HCT116 (cell line): ENCODE data around the gene HSP90AB1. TPM values are rescaled to one million over a fixed set of nuclear protein-coding genes. Genes with fewer than 3 reads are reported as not detected.

Experiments
- ATAC-seq: fragments of 200-7000 bp; cut with Tn5 transposase; 2 replicates; pipeline ENCODE4 v1.9.1; 2020; ENCODE audit warnings: mild to moderate bottlenecking, moderate library complexity
- BruUV-seq: library from RNA; stranded (reverse); fragments of 400-500 nt; replicated peaks from 2 replicates; lab custom pipeline; 2021; lab: Mats Ljungman, UMichigan
- CTCF ChIA-PET: fragments of 300-600 bp; sonication (Branson Sonifier 250); formaldehyde crosslinking; loops from one replicate; lab custom pipeline; 2021; ENCODE audit warnings: antibody characterized with exemption; lab: Charles Lee
- POLR2A ChIA-PET: fragments of 300-600, 350-600 bp; sonication (Branson Sonifier 250); formaldehyde crosslinking; loops from one replicate; lab custom pipeline; 2021; ENCODE audit warnings: antibody characterized with exemption; lab: Charles Lee
- RAD21 ChIA-PET, 2 experiments: fragments of 300-600 bp; sonication (Branson Sonifier 250); formaldehyde crosslinking; loops; one replicate each; lab custom pipeline; 2023; ENCODE audit warnings: low total read pairs in 2 of 2; ENCODE audit not compliant: uncharacterized antibody in 2 of 2, unreplicated experiment in 2 of 2, low non-redundant PET in 1 of 2; lab: Charles Lee
- DNase-seq: peaks from one replicate; pipeline ENCODE4 v3.0.0-alpha.2; 2010; ENCODE audit warnings: low read depth, low spot score
- H2AFZ ChIP-seq: fragments of 200-600 bp; shearing (Covaris generic), sonication (generic); 2 replicates; pipeline ENCODE4 v1.6.1; 2017; ENCODE audit warnings: low read depth, mixed run types, mixed read lengths, antibody characterized with exemption, low read length; ENCODE audit not compliant: poor library complexity, severe bottlenecking
- H3K27ac ChIP-seq: 2 replicates; pipeline ENCODE4 v1.5.1; 2012; ENCODE audit warnings: low read depth, low read length
- H3K27me3 ChIP-seq: fragments of 200-600 bp; sonication (generic); 2 replicates; pipeline ENCODE4 v1.6.1; 2016; ENCODE audit warnings: mixed run types, low read length, mixed read lengths; ENCODE audit not compliant: insufficient read depth
- H3K36me3 ChIP-seq, 2 experiments: fragments of 200-500 bp in 1 of 2; fragments of 200-600 bp in 1 of 2; sonication (Bioruptor generic) in 1 of 2; sonication (generic) in 1 of 2; 2 replicates each; pipeline versions ENCODE4 v1.5.1 to v1.6.1; 2014 to 2016; ENCODE audit warnings: low read length in 2 of 2, inconsistent platforms in 1 of 2, mixed read lengths in 1 of 2, mixed run types in 1 of 2; ENCODE audit not compliant: insufficient read depth in 2 of 2, control insufficient read depth in 1 of 2
- H3K4me1 ChIP-seq, 2 experiments: fragments of 200-600 bp in 1 of 2; sonication (generic) in 1 of 2; 2 replicates each; pipeline versions ENCODE4 v1.5.1 to v1.6.1; 2012 to 2017; ENCODE audit warnings: low read length in 2 of 2, inconsistent platforms in 1 of 2, mild to moderate bottlenecking in 1 of 2, mixed read lengths in 1 of 2, mixed run types in 1 of 2, moderate library complexity in 1 of 2; ENCODE audit not compliant: insufficient read depth in 2 of 2, control insufficient read depth in 1 of 2
- H3K4me2 ChIP-seq: fragments of 200-600 bp; sonication (generic); 2 replicates; pipeline ENCODE4 v1.6.1; 2017; ENCODE audit warnings: mixed run types, low read length, mixed read lengths
- H3K4me3 ChIP-seq, 2 experiments: fragments of 200-600 bp in 1 of 2; sonication (generic) in 1 of 2; replicated peaks in 1 of 2; 2 replicates each; pipeline ENCODE4 v1.5.1; 2011 to 2016; ENCODE audit warnings: low read length in 2 of 2, control low read depth in 1 of 2, low read depth in 1 of 2, mild to moderate bottlenecking in 1 of 2, mixed read lengths in 1 of 2, mixed run types in 1 of 2
- H3K79me2 ChIP-seq: fragments of 200-600 bp; sonication (generic); 2 replicates; pipeline ENCODE4 v1.6.1; 2017; ENCODE audit warnings: mild to moderate bottlenecking, mixed run types, low read length, moderate library complexity, mixed read lengths; ENCODE audit not compliant: insufficient read depth
- H3K9ac ChIP-seq: fragments of 200-600 bp; sonication (generic); 2 replicates; pipeline ENCODE4 v1.6.1; 2016; ENCODE audit warnings: low read length, mixed read lengths
- H3K9me2 ChIP-seq: fragments of 200-600 bp; sonication (generic), shearing (Covaris generic); 2 replicates; pipeline ENCODE4 v1.6.1; 2017; ENCODE audit warnings: mixed run types, mild to moderate bottlenecking, moderate library complexity; ENCODE audit not compliant: insufficient read depth
- H3K9me3 ChIP-seq, 2 experiments: fragments of 200-500 bp in 1 of 2; fragments of 200-600 bp in 1 of 2; sonication (Bioruptor generic) in 1 of 2; sonication (generic) in 1 of 2; 2 replicates each; pipeline ENCODE4 v1.6.1; 2014 to 2017; ENCODE audit warnings: low read length in 2 of 2, mixed read lengths in 2 of 2, inconsistent platforms in 1 of 2, low read depth in 1 of 2, mild to moderate bottlenecking in 1 of 2, mixed run types in 1 of 2, moderate library complexity in 1 of 2; ENCODE audit not compliant: control insufficient read depth in 1 of 2, insufficient read depth in 1 of 2
- H4K20me1 ChIP-seq: fragments of 200-600 bp; sonication (generic), shearing (Covaris generic); 2 replicates; pipeline ENCODE4 v1.6.1; 2017; ENCODE audit warnings: mixed run types, mild to moderate bottlenecking, moderate library complexity; ENCODE audit not compliant: insufficient read depth
- CEBPB ChIP-seq: IDR thresholded peaks from 2 replicates; pipeline ENCODE4 v1.6.1; 2012; ENCODE audit warnings: low read depth
- EZH2 ChIP-seq: fragments of 200-600 bp; sonication (generic); IDR thresholded peaks from 2 replicates; pipeline ENCODE4 v1.6.1; 2017; ENCODE audit warnings: antibody characterized with exemption, mixed run types
- FOSL1 ChIP-seq: IDR thresholded peaks from 2 replicates; pipeline ENCODE4 v1.6.1; 2012; ENCODE audit warnings: low read depth
- JUND ChIP-seq: IDR thresholded peaks from 2 replicates; pipeline ENCODE4 v1.6.1; 2012
- POLR2AphosphoS5 ChIP-seq: IDR thresholded peaks from 2 replicates; pipeline ENCODE4 v1.6.1; 2011; ENCODE audit warnings: mild to moderate bottlenecking, low read depth, low read length, moderate library complexity
- REST ChIP-seq: IDR thresholded peaks from 2 replicates; pipeline ENCODE4 v1.6.1; 2012; ENCODE audit warnings: low read depth
- TCF7L2 ChIP-seq: IDR thresholded peaks from 2 replicates; pipeline ENCODE4 v1.7.0; 2011; ENCODE audit warnings: borderline replicate concordance, inconsistent platforms; ENCODE audit not compliant: insufficient read depth, insufficient read length; ENCODE audit errors: extremely low read depth
- ZFX ChIP-seq: fragments of 450-650 bp; IDR thresholded peaks from 2 replicates; pipeline ENCODE4 v1.6.1; 2017
- ZNF274 ChIP-seq: fragments of 200-500 bp; sonication (Bioruptor generic); IDR thresholded peaks from 2 replicates; pipeline ENCODE4 v1.6.1; 2014; ENCODE audit warnings: mild to moderate bottlenecking, low read depth, low read length, inconsistent platforms
- intact Hi-C: fragments of 100-400 bp; cut with micrococcal nuclease; formaldehyde crosslinking; loops from 2 replicates; pipeline ENCODE4 v1.10.0; 2022
- total RNA-seq: library from RNA; stranded (reverse); gene quantifications from one replicate; pipeline ENCODE4 v1.2.1, GENCODE V29; 2021; ENCODE audit not compliant: unreplicated experiment

HSP90AB1 gene
- total RNA-seq, 1 experiment from 2014 or later = 2,554 TPM

GRCh38 chr6:44256775-44257024 lies 9.8 kb downstream of the HSP90AB1 start:
- no peak for DNase-seq
- Histone ChIP-seq H3K4me2 (peak overlapping the region; percentile 99), H3K9ac (peak overlapping the region; percentile 93), H3K79me2 (peaks cover 27% of the 10 kb centered on the region), H3K9me3 (no peaks in the 10 kb centered on the region), H4K20me1 (peaks cover 26% of the 10 kb centered on the region; the same call in 1 of the 2 replicates), H3K27ac (peak overlapping the region; percentile 95), H3K36me3 (peaks cover 23 to 35% of the 10 kb centered on the region in 2 experiments; a peak in 3 of 4 replicates), H3K27me3 (no peaks in the 10 kb centered on the region), H3K9me2 (no peaks in the 10 kb centered on the region), H2AFZ (no peak overlapping the region), H3K4me1 (peaks cover 2 to 23% of the 10 kb centered on the region in 2 experiments; a peak in 3 of 4 replicates), H3K4me3 (peak overlapping the region; percentile 59 to 92)
- ATAC-seq = no peak
- TF ChIP-seq ZFX (no peak), CEBPB (no peak), EZH2 (no peak), FOSL1 (no peak), POLR2AphosphoS5 (no peak), JUND (no peak), ZNF274 (no peak), TCF7L2 (no peak), REST (no peak)
- CTCF ChIA-PET = interaction anchor here (0.6 to 2.0 kb wide), 11 partner anchors 10 to 160 kb away, joined by 3 to 16 read pairs (median 4); partner anchors contain the start of genes AARS2 and HSP90AB1
- POLR2A ChIA-PET = interaction anchor here (0.6 to 3.4 kb wide), 7 partner anchors 8 to 84 kb away, joined by 3 to 74 read pairs (median 4); partner anchors contain the start of genes HSP90AB1 and SLC29A1
- RAD21 ChIA-PET = interaction anchor here in 1 of 2 experiments (0.8 to 0.9 kb wide), 2 partner anchors 11 to 84 kb away, joined by 3 read pairs; no protein-coding TSS in a partner anchor
- intact Hi-C loops = loop anchor here (2.0 kb wide), 1 partner anchor 84 kb away; no protein-coding TSS in a partner anchor
- no TSS peak for BruUV-seq
